GM10847 (cell line): ENCODE measurements around the gene ARHGAP1.

Experiments used
- POLR2A ChIP-seq: IDR thresholded peaks from 2 replicates; pipeline ENCODE4 v1.6.1; 2011; ENCODE audit not compliant: insufficient read length; ENCODE audit errors: extremely low read depth

The ARHGAP1 gene

DNA sequence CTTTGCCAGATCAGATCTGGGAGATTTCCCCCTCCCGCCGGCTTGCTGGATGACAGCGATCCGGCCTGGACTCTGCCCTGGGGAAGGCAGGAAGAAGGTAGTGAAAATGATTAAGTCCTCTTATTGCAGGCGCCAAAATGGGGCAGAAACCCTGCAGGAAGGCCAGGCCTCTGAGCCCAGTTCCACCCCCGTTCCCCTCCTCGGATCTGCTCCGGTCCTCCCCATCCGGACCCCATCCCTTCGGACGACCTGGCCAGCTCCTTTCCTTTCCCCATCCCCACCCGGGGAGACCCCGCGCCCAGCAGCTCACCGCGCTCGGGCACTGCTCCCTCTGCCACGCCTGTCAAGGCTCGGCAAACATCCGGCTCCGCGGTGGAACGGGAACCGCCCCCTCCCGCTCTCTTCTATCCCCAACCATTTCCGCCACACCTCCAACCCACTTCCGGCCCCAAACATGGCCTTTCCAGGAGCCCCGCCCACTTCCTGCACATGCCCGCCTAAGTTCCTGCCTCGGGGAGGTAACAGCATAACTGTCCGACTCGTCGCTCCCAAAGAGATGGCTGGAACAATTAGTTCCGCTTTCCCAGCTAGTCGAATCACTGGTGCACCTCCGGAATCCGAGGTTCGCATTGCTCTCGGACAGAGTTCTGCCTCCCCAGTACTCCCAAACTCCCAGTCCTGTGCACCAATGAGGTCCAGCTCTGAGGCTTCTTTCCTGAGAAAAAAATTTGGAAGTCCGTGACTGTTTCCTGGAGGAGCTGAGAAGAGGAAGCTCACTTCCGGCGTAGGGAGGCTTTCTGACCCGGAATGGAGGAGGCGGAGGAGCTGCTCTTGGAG is at the start of gene ARHGAP1, which contains the start of gene ZNF408:
Gene ARHGAP1 (minus strand): TSS at position 379 of the 837 bp plus-strand sequence. CDS start 4,512 bp downstream, outside the sequence.
Gene ZNF408 (plus strand): TSS at position 791 of the 837 bp plus-strand sequence. CDS start 17 bp downstream, at position 808.
- TF ChIP-seq POLR2A: peak; percentile 83

DNA sequence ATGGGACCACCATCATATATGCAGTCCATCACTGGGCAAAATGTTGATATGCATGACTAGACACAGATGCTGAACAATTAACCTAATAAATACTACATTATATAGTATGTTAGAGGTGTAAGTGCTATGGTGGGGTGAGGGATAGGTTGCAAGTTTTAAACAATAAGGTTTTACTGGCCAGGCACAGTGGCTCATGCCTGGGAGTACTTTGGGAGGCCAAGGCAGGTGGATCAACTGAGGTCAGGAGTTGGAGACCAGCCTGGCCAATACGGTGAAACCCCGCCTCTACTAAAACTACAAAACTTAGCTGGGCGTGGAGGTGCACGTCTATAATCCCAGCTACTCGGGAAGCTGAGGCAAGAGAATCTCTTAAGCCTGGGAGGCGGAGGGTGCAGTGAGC is 46.7 kb upstream of the ARHGAP1 start:
- TF ChIP-seq POLR2A: no peak

- TF ChIP-seq POLR2A: no peak
Measured at GRCh38 chr11:46745995-46746394, 45.6 kb upstream of the ARHGAP1 start.

- TF ChIP-seq POLR2A: no peak
Measured at GRCh38 chr11:46745328-46745727, 44.9 kb upstream of the ARHGAP1 start.

GRCh38 chr11:46743693-46744339 is 43.4 kb upstream of the ARHGAP1 start:
- no peak for TF ChIP-seq POLR2A

DNA sequence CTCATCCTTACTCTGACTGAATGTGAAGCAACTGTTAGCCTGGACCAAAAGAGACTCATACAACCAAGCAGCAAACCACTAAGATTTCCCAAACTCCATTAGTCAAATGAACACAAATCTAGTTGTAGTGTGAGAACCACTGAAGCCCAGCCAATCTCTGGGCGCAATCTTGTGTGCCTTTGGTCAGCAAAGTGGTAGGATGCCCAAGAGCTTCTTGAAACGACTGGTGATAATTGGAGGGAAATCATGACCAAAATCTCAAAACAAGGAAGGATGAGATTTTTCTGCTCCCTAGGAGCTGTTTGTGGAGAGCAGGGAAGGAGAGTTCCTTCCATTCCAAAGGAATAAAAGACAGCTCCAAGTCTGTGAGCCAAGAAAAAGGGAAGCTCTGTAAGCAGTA is 42.6 kb upstream of the ARHGAP1 start:
- no peak for TF ChIP-seq POLR2A

DNA sequence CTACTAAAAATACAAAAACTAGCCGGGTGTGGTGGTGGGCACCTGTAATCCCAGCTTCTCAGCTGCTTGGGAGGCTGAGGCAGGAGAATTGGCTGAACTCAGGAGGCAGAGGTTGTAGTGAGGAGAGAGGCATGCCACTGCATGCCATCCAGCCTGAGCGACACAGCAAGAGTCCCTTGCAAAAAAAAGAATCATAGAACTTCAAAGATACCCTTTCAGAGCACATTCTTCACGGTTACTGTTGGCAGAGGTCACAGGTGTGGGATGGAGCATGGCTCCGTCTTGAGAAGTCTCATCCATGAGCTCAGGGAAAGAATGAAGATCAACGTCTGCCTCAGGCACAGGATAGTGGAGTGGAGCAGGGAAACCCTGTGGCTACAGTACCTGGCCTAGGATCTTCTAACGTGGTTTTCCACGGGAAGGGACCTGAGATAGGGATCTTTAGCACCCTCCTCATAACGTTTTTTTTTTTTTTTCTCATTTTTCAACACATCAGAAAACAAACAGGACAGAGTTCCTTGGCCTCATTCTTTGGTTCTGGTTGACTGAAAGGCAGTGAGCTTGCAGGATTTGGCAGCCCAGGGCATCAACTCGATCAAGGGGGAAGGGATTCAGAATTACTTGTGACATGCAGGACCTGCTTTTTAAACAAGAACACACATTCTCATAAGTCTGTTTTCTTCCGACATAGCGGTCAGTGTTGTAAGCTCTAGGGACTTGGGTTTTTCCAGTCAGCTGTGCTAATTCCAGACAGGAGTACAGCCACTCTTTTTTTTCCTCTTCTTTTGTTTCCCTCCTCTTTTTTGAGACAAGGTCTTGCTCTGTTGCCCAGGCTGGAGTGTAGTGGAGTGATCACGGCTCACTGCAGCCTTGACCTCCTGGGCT is 41.4 kb upstream of the ARHGAP1 start:
- TF ChIP-seq POLR2A: no peak

DNA sequence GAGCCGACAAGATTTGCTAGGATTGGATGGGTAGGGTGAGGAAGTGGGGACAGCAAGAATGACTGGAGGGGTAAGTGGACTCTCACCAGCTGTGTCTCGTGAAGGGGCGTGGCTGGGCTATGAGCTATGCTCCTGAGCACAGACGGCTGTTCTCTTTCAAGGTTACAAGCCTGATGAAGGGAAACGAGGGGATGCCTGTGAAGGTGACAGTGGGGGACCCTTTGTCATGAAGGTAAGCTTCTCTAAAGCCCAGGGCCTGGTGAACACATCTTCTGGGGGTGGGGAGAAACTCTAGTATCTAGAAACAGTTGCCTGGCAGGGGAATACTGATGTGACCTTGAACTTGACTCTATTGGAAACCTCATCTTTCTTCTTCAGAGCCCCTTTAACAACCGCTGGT is 38.5 kb upstream of the ARHGAP1 start:
- TF ChIP-seq POLR2A: no peak

DNA sequence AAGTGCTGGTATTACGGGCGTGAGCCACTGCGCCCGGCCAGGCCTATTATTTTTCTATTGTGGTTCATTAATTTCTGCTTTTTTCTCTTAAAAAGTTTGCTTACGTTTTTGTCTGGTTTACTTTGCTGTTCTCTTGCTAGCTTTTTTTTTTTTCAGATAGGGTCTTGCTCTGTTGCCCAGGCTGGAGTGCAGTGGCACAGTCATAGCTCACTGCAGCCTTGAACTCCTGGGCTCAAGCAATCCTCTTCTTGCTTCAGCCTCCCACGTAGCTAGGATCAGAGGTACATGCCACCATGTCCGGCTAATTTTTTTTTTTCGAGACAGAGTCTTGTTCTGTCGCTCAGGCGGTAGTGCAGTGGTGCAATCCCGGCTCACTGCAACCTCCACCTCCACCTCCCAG is 37.3 kb upstream of the ARHGAP1 start:
- TF ChIP-seq POLR2A: no peak

DNA sequence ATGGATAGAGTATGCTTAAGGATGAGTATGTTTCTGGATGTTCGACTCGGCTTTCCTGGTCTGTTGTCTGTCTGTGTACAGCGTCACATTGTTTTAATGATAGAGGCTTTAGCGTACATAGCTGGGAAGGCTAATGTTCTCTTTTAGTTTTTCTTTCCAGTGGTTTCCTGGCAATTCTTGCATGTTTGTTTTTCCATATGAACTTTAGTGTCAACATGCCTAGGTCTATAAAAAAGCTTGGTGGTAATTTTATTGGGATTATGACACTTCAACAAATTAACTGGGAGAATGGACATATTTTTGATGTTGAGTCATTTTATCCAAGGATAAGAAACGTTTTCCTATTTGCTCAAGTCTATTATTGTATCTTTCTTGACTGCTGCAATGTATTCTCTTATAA is 36.2 kb upstream of the ARHGAP1 start:
- no peak for TF ChIP-seq POLR2A

GRCh38 chr11:46736146-46736545 is 35.7 kb upstream of the ARHGAP1 start:
- TF ChIP-seq POLR2A: no peak

- TF ChIP-seq POLR2A: no peak
Measured at GRCh38 chr11:46733234-46733633, 32.8 kb upstream of the ARHGAP1 start.

- no peak for TF ChIP-seq POLR2A
Measured at GRCh38 chr11:46731545-46731944, 31.1 kb upstream of the ARHGAP1 start.

DNA sequence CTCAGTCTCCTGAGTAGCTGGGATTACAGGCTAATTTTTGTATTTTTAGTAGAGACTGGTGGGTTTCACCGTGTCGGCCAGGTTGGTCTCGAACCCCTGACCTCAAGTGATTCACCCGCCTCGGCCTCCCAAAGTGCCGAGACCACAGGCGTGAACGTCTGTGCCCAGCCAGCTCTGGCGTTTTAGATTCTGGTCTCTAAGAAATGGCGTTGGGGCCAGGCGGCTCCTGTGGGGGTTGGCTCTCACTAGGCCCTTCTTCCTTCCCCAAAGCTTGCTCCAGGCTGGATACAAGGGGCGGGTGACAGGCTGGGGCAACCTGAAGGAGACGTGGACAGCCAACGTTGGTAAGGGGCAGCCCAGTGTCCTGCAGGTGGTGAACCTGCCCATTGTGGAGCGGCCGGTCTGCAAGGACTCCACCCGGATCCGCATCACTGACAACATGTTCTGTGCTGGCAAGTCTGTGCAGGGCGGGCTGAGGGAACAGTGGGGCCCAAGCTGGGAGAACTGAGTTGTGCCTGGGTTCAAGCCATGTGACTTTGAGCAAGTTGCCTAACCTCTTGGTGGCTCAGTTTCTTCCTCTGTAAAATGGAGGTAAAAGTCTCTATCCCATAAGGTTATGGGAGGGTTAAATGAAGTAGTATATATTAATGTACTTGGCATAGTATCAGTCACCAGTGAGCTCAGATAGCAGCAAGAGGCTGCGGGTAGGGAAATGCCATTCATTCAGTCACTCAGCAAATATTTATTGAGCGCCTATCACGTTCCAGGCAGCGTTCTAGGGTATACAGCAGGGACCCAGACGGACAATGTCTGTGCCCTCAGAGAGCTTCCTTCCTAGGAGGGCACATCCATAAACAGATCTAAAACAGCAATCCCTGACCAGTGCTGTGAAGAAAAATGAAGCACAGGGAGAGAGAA is 28.9 kb upstream of the ARHGAP1 start:
- TF ChIP-seq POLR2A: no peak

GRCh38 chr11:46728659-46729040 is 28.2 kb upstream of the ARHGAP1 start:
- no peak for TF ChIP-seq POLR2A
